GM12873 (cell line): Measurements from ENCODE around the gene PRKAR2A.

Experiments
- TF ChIP-seq, protein P1 (sequence below): IDR thresholded peaks from 2 replicates; pipeline ENCODE4 v1.5.1; 2012; ENCODE audit warnings: low read depth, mild to moderate bottlenecking, moderate library complexity, low read length, control low read depth; ENCODE audit not compliant: insufficient read depth; ENCODE audit errors: missing control alignments

Gene PRKAR2A

DNA sequence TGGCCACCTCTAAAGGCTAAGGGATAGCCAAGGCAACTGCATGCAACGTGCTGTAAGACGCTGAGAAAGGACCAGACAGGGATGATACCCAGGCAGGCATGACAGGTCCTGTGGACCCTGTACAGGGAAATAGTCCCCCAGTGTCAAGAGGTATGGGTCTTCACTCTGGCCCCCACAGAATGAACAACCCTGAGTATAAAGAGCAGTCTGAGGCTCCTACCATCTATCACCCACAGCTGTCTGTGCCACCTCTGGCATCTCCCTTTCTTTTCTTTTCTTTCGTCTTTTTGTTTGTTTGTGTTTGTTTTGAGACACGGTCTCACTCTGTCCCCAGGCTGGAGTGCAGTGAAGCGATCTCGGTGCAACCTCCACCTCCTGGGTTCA is 32.3 kb upstream of the PRKAR2A start:
- TF ChIP-seq, protein P1, sequence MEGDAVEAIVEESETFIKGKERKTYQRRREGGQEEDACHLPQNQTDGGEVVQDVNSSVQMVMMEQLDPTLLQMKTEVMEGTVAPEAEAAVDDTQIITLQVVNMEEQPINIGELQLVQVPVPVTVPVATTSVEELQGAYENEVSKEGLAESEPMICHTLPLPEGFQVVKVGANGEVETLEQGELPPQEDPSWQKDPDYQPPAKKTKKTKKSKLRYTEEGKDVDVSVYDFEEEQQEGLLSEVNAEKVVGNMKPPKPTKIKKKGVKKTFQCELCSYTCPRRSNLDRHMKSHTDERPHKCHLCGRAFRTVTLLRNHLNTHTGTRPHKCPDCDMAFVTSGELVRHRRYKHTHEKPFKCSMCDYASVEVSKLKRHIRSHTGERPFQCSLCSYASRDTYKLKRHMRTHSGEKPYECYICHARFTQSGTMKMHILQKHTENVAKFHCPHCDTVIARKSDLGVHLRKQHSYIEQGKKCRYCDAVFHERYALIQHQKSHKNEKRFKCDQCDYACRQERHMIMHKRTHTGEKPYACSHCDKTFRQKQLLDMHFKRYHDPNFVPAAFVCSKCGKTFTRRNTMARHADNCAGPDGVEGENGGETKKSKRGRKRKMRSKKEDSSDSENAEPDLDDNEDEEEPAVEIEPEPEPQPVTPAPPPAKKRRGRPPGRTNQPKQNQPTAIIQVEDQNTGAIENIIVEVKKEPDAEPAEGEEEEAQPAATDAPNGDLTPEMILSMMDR = no peak

DNA sequence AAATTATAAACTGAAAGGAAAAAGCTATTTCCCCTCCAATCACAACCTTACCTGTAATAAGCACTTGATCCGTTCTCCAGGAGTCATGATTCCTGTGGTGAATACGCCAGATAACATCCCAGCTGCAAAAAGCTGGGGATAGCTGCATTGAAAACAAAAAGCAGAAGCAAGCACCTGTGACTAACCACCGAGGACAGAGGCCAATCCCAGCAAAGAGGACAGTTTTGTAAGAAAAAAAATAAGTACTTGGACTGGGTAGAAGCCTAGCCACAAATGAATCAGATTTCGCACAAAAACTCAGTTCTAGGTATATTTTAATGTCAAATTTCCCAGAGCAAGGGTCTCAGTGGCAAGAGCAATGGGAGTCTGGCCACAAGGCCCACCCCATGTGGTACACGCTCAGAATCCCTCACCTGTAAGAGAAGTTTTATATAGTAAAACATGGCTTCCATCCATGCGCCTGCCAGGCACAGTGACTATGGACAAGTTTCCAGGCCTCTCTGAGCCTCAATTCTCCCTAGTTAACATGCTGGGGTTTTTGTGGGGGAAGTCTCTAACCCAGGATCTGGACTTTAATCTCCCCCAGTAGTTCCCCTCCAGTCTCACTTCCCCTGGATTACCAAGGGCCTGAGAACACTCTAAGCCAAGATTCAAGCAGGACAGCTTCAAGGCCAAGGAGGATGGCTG is 31.8 kb upstream of the PRKAR2A start:
- TF ChIP-seq, protein P1 = no peak

DNA sequence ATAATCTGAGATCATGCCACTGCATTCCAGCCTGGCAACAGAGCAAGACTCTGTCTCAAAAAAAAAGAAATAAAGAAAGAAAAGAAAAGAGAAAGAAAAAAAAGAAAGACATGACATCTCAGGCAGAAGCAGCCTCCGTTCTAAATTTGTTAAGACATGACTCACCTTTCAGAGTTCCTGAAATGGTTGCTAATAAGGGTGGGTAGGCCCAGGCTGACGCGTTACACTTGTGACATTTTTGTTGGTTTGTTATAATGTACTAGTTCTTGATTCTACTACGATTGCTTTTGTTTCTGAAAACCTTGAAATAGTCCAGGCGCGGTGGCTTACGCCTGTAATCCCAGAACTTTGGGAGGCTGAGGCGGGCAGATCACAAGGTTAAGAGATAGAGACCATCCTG is 30.0 kb upstream of the PRKAR2A start:
- TF ChIP-seq, protein P1 = no peak

DNA sequence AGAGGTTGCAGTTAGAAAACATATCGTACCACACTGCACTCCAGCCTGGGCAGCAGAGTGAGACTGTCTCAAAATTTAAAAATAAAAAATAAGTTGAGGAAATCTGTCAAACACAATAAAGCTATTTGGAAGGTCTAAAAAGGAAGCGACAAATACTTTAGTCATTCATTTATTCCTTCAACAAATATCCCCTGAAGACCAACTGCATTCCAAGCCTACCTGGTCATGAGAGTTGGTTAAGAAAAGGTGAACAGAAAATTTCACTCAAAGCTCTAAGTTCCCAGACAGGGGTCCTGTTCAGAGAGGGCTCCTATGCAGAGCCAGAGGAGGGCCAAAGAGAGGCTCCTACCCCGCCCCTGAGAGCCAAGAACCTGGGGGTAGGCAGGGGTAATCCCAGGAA is 15.4 kb upstream of the PRKAR2A start:
- TF ChIP-seq, protein P1 = no peak

DNA sequence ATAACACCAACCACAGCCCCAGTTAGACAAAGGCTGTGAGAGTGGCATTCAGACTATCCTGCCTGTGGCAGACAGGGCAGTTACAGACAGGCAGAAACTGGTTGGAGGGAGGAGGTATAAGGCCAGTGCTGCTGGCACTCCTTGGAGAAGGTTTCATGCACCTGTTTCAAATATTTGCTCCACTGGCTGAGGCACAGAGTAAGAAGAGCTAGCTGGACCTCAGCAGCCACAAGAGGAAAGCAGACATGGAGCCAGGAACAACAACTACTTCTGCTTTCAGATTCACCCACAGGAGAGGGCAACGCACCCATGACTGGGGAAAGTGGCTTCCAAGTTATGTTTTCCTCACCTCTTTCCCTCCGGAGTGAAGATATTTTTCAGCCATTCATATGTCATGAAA is 11.5 kb upstream of the PRKAR2A start:
- TF ChIP-seq, protein P1 = no peak

DNA sequence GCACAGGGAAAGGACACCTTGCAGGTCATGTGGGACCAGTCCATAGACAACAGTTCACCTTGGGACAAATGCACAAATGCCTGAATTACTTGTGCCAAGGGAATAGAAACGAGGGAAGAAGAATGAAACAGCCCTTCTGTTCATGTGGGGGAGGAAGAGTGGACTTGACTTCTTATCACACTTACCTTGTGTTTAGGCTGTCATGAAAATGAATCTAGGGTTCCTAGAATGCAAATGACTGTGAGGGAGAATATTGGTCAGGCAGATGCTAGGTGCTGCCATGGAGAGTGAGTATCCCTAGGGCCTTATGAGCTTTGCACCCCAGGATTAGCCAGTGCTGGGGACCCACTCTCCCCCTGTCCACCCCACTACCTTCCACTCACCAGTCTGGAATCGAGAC is 11.0 kb upstream of the PRKAR2A start:
- TF ChIP-seq, protein P1 = no peak

DNA sequence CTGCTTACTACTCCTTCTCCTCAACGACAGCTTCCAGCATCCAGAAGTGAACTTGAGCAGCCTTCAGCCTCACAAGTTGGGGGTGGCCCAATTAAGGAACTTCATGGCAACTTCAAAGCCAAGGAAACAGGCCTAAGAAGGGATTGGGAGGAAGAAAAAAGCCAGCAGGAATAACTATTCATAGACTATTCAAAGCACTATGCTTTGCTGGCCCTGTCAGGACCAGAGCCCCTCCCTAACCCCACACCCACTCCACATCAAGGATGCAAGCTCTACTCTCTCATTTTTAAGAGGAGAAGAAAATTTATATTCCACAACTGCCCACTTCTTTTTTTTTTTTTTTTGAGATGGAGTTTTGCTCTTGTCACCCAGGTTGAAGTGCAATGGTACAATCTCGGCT is 10.0 kb upstream of the PRKAR2A start:
- TF ChIP-seq, protein P1 = no peak

DNA sequence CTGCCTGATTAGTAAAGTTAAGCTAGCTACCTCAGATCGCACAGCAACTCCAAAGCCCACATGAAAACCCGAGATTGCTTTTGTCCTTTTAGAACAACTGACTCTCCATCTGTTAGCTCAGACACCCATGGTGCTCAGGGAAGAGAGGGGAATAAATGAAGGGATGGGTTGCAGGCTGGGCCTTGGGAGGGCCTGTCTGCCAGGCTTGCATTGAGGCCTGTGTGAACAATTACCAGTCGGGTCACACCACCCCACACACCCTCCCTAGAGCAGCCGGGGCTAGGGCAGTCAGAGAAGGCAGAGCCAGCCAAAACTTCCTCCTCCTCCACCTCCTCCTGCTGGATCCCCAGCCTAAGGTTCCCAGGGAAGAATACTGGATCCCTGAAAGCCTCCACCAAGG is 8.8 kb upstream of the PRKAR2A start:
- TF ChIP-seq, protein P1 = no peak
